CD14-positive monocyte (primary cell): ENCODE measurements around the gene TBC1D22A. TPM values are rescaled to one million over a fixed set of nuclear protein-coding genes. Genes with fewer than 3 reads are reported as not detected.

Source experiments
- DNase-seq, 3 donors: peaks; one replicate each; pipeline ENCODE4 v3.0.0-alpha.2; 2011 to 2022
- H2AFZ ChIP-seq: 2 replicates; pipeline ENCODE4 v1.6.0; 2012; ENCODE audit warnings: mild to moderate bottlenecking, low read depth, low read length, inconsistent platforms; ENCODE audit not compliant: insufficient read depth, poor library complexity, severe bottlenecking
- H3K27ac ChIP-seq, 2 donors: 1 replicate in 1 of 2; 2 replicates in 1 of 2; pipeline ENCODE4 v1.5.1; 2012 to 2013; ENCODE audit warnings: low read length in 2 of 2, control low read depth in 1 of 2, inconsistent platforms in 1 of 2, low read depth in 1 of 2, mild to moderate bottlenecking in 1 of 2
- H3K27me3 ChIP-seq, 2 donors: one replicate each; pipeline versions ENCODE4 v1.6.0 to v1.6.1; 2011 to 2013; ENCODE audit warnings: low read length in 2 of 2; ENCODE audit not compliant: control insufficient read depth in 2 of 2, insufficient read depth in 2 of 2
- H3K36me3 ChIP-seq, 2 donors: replicated peaks in 1 of 2; 1 replicate in 1 of 2; 2 replicates in 1 of 2; pipeline versions ENCODE4 v1.5.1 to v1.6.1; 2012 to 2013; ENCODE audit warnings: low read length in 2 of 2, control low read depth in 1 of 2, inconsistent platforms in 1 of 2, mild to moderate bottlenecking in 1 of 2; ENCODE audit not compliant: insufficient read depth in 2 of 2, control insufficient read depth in 1 of 2
- H3K4me1 ChIP-seq, 2 donors: 1 replicate in 1 of 2; 2 replicates in 1 of 2; pipeline versions ENCODE4 v1.5.1 to v1.6.1; 2012 to 2013; ENCODE audit warnings: low read length in 2 of 2, control low read depth in 1 of 2, inconsistent platforms in 1 of 2, mild to moderate bottlenecking in 1 of 2, moderate library complexity in 1 of 2; ENCODE audit not compliant: insufficient read depth in 2 of 2, control insufficient read depth in 1 of 2
- H3K4me2 ChIP-seq: replicated peaks from 2 replicates; pipeline ENCODE3; 2012; ENCODE audit warnings: low read length, moderate library complexity, mild to moderate bottlenecking; ENCODE audit not compliant: poor library complexity, severe bottlenecking; ENCODE audit errors: extremely low read depth
- H3K4me3 ChIP-seq, 3 experiments: fragments of 200-600 bp in 1 of 3; sonication (generic) in 1 of 3; replicated peaks in 1 of 3; 1 replicate in 2 of 3; 2 replicates in 1 of 3; pipeline ENCODE4 v1.5.1; 2011 to 2013; ENCODE audit warnings: low read length in 3 of 3, mild to moderate bottlenecking in 3 of 3, control low read depth in 2 of 3, low read depth in 2 of 3, inconsistent platforms in 1 of 3, moderate library complexity in 1 of 3
- H3K79me2 ChIP-seq: 2 replicates; pipeline ENCODE4 v1.6.0; 2012; ENCODE audit warnings: mild to moderate bottlenecking, control low read depth, inconsistent platforms, low read length, moderate library complexity; ENCODE audit not compliant: insufficient read depth
- H3K9ac ChIP-seq: 2 replicates; pipeline ENCODE4 v1.6.0; 2017; ENCODE audit warnings: low read length, mild to moderate bottlenecking; ENCODE audit not compliant: insufficient read depth, poor library complexity, severe bottlenecking
- H3K9me3 ChIP-seq, 2 donors: replicated peaks in 1 of 2; 1 replicate in 1 of 2; 2 replicates in 1 of 2; pipeline versions ENCODE4 v1.5.1 to v1.6.1; 2012 to 2013; ENCODE audit warnings: low read length in 2 of 2, control low read depth in 1 of 2; ENCODE audit not compliant: control insufficient read depth in 1 of 2, insufficient read depth in 1 of 2
- H4K20me1 ChIP-seq: 2 replicates; pipeline ENCODE4 v1.6.0; 2012; ENCODE audit warnings: mild to moderate bottlenecking, low read length, control low read depth, moderate library complexity; ENCODE audit not compliant: insufficient read depth
- H3K27ac Mint-ChIP-seq, 7 donors: one replicate each; pipeline ENCODE4 v1.8.0; 2020; ENCODE audit warnings: mild to moderate bottlenecking in 7 of 7, mixed read lengths in 7 of 7, moderate library complexity in 6 of 7, inconsistent platforms in 2 of 7
- H3K27me3 Mint-ChIP-seq, 3 donors: one replicate each; pipeline ENCODE4 v1.8.0; 2021 to 2022; ENCODE audit warnings: low read depth in 3 of 3, mild to moderate bottlenecking in 3 of 3, mixed read lengths in 3 of 3, moderate library complexity in 3 of 3, inconsistent platforms in 1 of 3
- H3K36me3 Mint-ChIP-seq, 2 donors: one replicate each; pipeline ENCODE4 v1.8.0; 2020; ENCODE audit warnings: mixed read lengths in 2 of 2, inconsistent platforms in 1 of 2, mild to moderate bottlenecking in 1 of 2
- H3K4me1 Mint-ChIP-seq: one replicate; pipeline ENCODE4 v1.8.0; 2020; ENCODE audit warnings: mild to moderate bottlenecking, mixed read lengths
- H3K4me3 Mint-ChIP-seq, 2 donors: one replicate each; pipeline ENCODE4 v1.8.0; 2020; ENCODE audit warnings: mild to moderate bottlenecking in 2 of 2, mixed read lengths in 2 of 2, moderate library complexity in 1 of 2
- H3K9me3 Mint-ChIP-seq, 7 donors: one replicate each; pipeline ENCODE4 v1.8.0; 2020 to 2022; ENCODE audit warnings: mixed read lengths in 7 of 7, mild to moderate bottlenecking in 6 of 7, moderate library complexity in 6 of 7, inconsistent platforms in 2 of 7
- WGBS: methylation state at CpG from one replicate; pipeline ENCODE4 v1.1.5; 2013; ENCODE audit warnings: missing lambda C conversion rate; ENCODE audit not compliant: insufficient coverage; 5-methylcytosine and 5-hydroxymethylcytosine counted together
- intact Hi-C, 2 donors: fragments of 100-400 bp; cut with micrococcal nuclease; formaldehyde crosslinking; loops; one replicate each; pipeline versions ENCODE4 v1.15.0 to v1.15.1; 2023
- polyA plus RNA-seq, 3 donors: library from polyadenylated mRNA; depleted of rRNA in 1 of 3; unstranded in 2 of 3; stranded (reverse) in 1 of 3; fragments of 300-500 nt in 2 of 3; fragments of >200 nt in 1 of 3; fragmentation: Illumina TruSeq in 2 of 3; gene quantifications; 1 replicate in 2 of 3; 2 replicates in 1 of 3; pipeline ENCODE4 v1.2.3, GENCODE V29; 2012 to 2021
- TF ChIP-seq, protein P1 (sequence below): fragments of 200-600 bp; IDR thresholded peaks from one replicate; pipeline ENCODE4 v1.8.0; 2022; ENCODE audit warnings: antibody characterized with exemption, mild to moderate bottlenecking

TBC1D22A gene
- polyA plus RNA-seq, 3 donors: 25.9 to 36.2 (median 29.5) TPM

DNA sequence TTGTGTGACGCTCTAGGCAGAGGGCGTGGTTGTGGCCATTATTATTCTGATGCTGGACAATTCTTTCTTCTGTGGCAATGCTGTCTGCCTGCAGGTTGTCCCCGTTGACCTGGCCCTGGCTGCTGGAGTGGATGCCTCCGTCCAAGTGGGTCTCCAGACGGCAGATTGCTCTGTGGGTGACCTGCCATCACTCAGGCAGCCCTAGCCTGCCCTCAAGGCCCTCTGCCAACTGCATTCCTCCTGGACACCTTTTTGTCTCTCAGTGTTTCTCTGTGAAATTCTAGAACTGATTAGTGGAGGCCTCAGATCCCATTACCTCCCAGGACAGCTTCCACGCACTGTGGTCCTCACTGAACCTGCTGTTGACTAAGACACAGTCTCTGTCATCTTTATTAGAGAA lies 86.7 kb downstream of the TBC1D22A start:
- H3K4me3 Mint-ChIP-seq: no peak overlapping the region

DNA sequence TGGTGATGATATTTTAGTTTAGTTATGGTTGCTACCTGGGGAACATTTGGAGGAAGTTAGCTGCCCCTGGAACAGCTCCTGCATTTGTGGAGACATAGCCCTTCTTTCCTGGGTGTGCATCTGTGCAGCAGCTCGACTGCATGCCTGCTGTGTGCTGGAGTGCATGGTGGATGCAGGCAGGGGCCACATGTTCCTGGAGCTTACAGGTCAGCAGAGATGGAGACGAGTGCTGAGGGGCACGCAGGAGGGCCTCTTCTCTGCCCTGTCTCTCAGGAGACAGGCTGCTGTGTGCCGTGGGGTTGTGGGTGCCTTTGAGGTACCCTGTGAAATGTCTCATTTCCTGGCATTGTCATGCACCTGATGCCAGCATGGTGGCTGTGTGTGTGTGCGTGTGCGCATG lies 87.5 kb downstream of the TBC1D22A start:
- no peak for DNase-seq
- Histone ChIP-seq H3K4me1 (peaks cover 19 to 24% of the 10 kb centered on the region in 2 donors), H3K27ac (no peak overlapping the region), H3K79me2 (peaks cover 48% of the 10 kb centered on the region), H3K9me3 (no peaks in the 10 kb centered on the region), H3K27me3 (no peaks in the 10 kb centered on the region), H3K4me2 (no peak overlapping the region), H2AFZ (no peak overlapping the region), H3K36me3 (peaks cover 18 to 75% of the 10 kb centered on the region in 2 donors), H3K4me3 (no peak overlapping the region), H3K9ac (no peak overlapping the region), H4K20me1 (peaks cover 84% of the 10 kb centered on the region)
- H3K27ac Mint-ChIP-seq: peak overlapping the region in 3 of 7 donors; percentile 4 to 11 (median 10)
- peaks cover 18% of the 10 kb centered on the region for H3K4me1 Mint-ChIP-seq
- WGBS: 86% methylated on average over 5 of the region's 6 CpGs
- H3K9me3 Mint-ChIP-seq: peaks cover 0 to 3% (median 0%) of the 10 kb centered on the region in 7 donors
- TF ChIP-seq, protein P1, sequence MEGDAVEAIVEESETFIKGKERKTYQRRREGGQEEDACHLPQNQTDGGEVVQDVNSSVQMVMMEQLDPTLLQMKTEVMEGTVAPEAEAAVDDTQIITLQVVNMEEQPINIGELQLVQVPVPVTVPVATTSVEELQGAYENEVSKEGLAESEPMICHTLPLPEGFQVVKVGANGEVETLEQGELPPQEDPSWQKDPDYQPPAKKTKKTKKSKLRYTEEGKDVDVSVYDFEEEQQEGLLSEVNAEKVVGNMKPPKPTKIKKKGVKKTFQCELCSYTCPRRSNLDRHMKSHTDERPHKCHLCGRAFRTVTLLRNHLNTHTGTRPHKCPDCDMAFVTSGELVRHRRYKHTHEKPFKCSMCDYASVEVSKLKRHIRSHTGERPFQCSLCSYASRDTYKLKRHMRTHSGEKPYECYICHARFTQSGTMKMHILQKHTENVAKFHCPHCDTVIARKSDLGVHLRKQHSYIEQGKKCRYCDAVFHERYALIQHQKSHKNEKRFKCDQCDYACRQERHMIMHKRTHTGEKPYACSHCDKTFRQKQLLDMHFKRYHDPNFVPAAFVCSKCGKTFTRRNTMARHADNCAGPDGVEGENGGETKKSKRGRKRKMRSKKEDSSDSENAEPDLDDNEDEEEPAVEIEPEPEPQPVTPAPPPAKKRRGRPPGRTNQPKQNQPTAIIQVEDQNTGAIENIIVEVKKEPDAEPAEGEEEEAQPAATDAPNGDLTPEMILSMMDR: no peak
- intact Hi-C loops: no loop called here
- H3K36me3 Mint-ChIP-seq: peaks cover 54 to 56% of the 10 kb centered on the region in 2 donors
- H3K27me3 Mint-ChIP-seq: peaks cover 0 to 3% (median 0%) of the 10 kb centered on the region in 3 donors
- H3K4me3 Mint-ChIP-seq: no peak overlapping the region

More for the DNA sequence above, 86.7 kb downstream of the TBC1D22A start:
- H2AFZ ChIP-seq: no peak overlapping the region
- H3K27me3 ChIP-seq: no peaks in the 10 kb centered on the region
- TF ChIP-seq, protein P1: no peak
- no peak for DNase-seq
- Mint-ChIP-seq H3K36me3 (peaks cover 52 to 56% of the 10 kb centered on the region in 2 donors), H3K27me3 (peaks cover 0 to 1% (median 0%) of the 10 kb centered on the region in 3 donors), H3K4me1 (peaks cover 11% of the 10 kb centered on the region), H3K9me3 (peaks cover 0 to 3% (median 0%) of the 10 kb centered on the region in 7 donors), H3K27ac (no peak overlapping the region)
- peaks cover 18 to 83% of the 10 kb centered on the region in 2 donors for H3K36me3 ChIP-seq
- H3K4me3 ChIP-seq: no peak overlapping the region
- peaks cover 87% of the 10 kb centered on the region for H4K20me1 ChIP-seq
- H3K27ac ChIP-seq: no peak overlapping the region
- no peak overlapping the region for H3K4me2 ChIP-seq
- intact Hi-C loops: no loop called here
- peaks cover 49% of the 10 kb centered on the region for H3K79me2 ChIP-seq
- WGBS: 100% methylated on average over 5 of the region's 6 CpGs
- H3K4me1 ChIP-seq: peaks cover 10 to 16% of the 10 kb centered on the region in 2 donors
- no peak overlapping the region for H3K9ac ChIP-seq
- H3K9me3 ChIP-seq: no peaks in the 10 kb centered on the region
